Dendritic cell treated with granulocyte-macrophage colony-stimulating factor and Interleukin-4, amounts not matched to agents 40 ng/mL and 50 ng/mL, for 4 days (primary cell): Measurements from ENCODE around the gene RALGAPA2.

Source experiments
- H3K27ac Mint-ChIP-seq: one replicate; pipeline ENCODE4 v1.8.0; 2022; ENCODE audit warnings: mild to moderate bottlenecking, mixed read lengths
- H3K27me3 Mint-ChIP-seq: one replicate; pipeline ENCODE4 v1.8.0; 2022; ENCODE audit warnings: mild to moderate bottlenecking, mixed read lengths
- H3K36me3 Mint-ChIP-seq: one replicate; pipeline ENCODE4 v1.8.0; 2022; ENCODE audit warnings: low read depth, mixed read lengths
- H3K4me1 Mint-ChIP-seq: one replicate; pipeline ENCODE4 v1.8.0; 2022; ENCODE audit warnings: low read depth, mixed read lengths
- H3K4me3 Mint-ChIP-seq: one replicate; pipeline ENCODE4 v1.8.0; 2022; ENCODE audit warnings: mild to moderate bottlenecking, moderate library complexity, mixed read lengths
- H3K9me3 Mint-ChIP-seq: one replicate; pipeline ENCODE4 v1.8.0; 2022; ENCODE audit warnings: mixed read lengths
- intact Hi-C: fragments of 100-400 bp; cut with micrococcal nuclease; formaldehyde crosslinking; loops from one replicate; pipeline ENCODE4 v1.15.0; 2022

RALGAPA2 gene

DNA sequence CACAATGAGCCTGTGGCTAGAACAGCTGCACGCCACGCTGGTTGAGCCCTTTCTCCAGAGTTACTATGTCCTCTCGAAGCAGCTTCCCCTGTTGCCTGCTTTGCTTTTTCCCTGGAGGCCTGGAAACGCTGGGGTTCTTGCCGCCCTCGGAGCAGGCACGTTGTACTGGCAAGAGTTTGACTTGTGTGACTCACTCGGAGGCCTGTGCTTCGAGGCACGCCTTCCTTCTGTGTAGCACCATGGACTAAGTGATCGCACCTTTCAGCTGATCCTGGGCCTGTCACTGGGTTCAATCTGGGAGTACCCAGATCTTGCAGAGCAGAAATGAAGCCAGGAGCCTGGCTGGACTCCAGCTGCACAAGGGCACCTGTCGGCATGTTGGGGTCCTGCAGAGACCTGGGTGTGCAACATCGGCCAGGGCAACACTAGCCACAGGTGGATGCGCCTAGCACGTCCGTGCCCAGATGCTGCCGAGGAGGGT, 339.3 kb downstream of the RALGAPA2 start:
- peaks cover 69% of the 10 kb centered on the region for H3K27me3 Mint-ChIP-seq
- no peak overlapping the region for H3K4me3 Mint-ChIP-seq
- H3K9me3 Mint-ChIP-seq = no peaks in the 10 kb centered on the region
- H3K36me3 Mint-ChIP-seq = no peaks in the 10 kb centered on the region
- H3K4me1 Mint-ChIP-seq = peaks cover 15% of the 10 kb centered on the region
- intact Hi-C loops = no loop called here
- H3K27ac Mint-ChIP-seq = no peak overlapping the region

DNA sequence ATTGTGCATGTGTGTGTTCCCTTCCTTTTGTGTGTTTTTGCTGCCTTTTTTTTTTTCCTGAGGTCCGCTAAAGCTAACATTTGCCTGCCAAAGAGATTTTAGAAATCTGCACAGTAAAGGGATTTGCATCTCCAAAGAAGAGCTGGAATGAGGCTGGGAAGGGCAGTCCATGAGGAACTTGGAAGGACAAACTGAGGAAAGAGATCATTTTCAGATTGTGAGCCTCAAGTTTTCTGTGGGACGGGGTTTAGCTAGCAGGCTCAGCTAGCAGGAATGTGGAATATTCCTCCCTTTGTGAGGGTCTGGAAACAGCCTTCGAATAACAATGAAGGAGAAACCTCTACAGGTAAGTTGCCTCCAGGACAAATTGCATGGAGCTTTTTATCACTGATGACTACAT, 340.8 kb downstream of the RALGAPA2 start:
- Mint-ChIP-seq H3K9me3 (no peaks in the 10 kb centered on the region), H3K4me3 (no peak overlapping the region), H3K27me3 (peaks cover 79% of the 10 kb centered on the region), H3K4me1 (peaks cover 23% of the 10 kb centered on the region), H3K36me3 (no peaks in the 10 kb centered on the region), H3K27ac (no peak overlapping the region)
- intact Hi-C loops = no loop called here

DNA sequence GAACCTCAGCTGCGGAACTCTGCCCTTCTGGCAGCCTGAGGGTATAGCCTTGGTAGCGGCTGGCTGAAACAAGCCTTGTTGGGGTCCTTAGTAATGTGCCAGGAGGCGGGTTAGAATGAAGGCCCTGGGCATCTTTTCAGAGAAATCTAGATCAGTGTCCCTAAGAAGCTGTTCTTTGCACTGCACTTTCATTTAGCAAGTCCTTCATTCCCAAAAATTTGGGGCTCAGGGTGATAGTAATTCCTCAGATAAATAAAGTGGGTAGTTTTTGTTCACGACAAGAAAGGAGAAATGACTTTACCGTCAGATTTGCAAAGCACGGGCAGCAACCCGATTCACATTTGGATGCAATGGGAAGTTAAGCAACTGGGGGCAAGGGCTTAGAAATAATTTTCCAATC, 341.4 kb downstream of the RALGAPA2 start:
- peaks cover 85% of the 10 kb centered on the region for H3K27me3 Mint-ChIP-seq
- H3K4me3 Mint-ChIP-seq = no peak overlapping the region
- intact Hi-C loops = no loop called here

DNA sequence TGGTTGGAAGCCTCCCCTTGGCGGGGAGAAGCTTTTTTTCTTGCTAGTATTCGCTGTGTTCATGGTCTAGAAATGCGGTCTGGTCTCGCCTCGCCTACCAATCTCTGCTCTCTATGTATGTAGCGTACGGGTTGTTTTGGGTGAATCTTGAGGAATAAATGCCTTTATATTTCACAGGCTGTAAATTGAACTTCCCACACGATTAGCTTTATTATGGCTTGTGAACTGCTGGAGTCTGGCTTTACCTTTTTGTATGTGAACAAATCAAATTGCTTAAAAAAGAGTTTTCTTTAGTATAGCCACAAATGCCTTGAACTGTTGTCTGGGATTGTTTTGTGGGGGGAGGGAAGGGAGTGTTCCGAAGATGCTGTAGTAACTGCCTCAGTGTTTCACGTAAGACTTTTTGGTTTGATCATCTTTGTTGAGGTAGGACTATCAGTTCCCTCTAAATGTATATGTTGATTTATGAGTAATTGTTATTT, 342.3 kb downstream of the RALGAPA2 start:
- Mint-ChIP-seq H3K4me1 (peaks cover 20% of the 10 kb centered on the region), H3K9me3 (no peaks in the 10 kb centered on the region), H3K36me3 (no peaks in the 10 kb centered on the region), H3K27me3 (peaks cover 84% of the 10 kb centered on the region), H3K27ac (no peak overlapping the region), H3K4me3 (peak overlapping the region; percentile 4)
- intact Hi-C loops = no loop called here

More for the DNA sequence above, 341.4 kb downstream of the RALGAPA2 start:
- Mint-ChIP-seq H3K9me3 (no peaks in the 10 kb centered on the region), H3K4me1 (peaks cover 27% of the 10 kb centered on the region), H3K36me3 (no peaks in the 10 kb centered on the region), H3K27ac (no peak overlapping the region)

DNA sequence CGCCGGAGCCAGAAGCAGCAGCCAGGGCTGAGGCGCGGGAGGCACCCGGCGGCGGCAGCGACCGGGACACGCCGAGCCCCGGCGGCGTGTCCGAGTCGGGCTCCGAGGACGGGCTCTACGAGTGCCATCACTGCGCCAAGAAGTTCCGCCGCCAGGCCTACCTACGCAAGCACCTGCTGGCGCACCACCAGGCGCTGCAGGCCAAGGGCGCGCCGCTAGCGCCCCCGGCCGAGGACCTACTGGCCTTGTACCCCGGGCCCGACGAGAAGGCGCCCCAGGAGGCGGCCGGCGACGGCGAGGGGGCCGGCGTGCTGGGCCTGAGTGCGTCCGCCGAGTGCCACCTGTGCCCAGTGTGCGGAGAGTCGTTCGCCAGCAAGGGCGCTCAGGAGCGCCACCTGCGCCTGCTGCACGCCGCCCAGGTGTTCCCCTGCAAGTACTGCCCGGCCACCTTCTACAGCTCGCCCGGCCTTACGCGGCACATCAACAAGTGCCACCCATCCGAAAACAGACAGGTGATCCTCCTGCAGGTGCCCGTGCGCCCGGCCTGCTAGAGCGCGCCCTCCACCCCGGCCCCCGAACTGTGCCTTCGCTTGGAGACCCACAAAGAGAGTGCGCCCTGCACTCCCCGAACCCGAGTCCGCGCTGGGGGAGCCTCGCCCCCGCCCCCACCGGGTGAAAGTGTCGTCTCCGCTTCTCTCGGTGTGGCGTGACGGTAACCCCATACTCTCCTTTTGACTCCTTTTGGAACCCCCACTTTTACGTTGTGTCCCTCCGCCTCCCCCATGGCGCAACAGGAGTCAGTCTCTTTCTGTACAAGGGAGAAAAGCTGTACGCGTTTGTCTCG, 343.0 kb downstream of the RALGAPA2 start:
- H3K27me3 Mint-ChIP-seq = peaks cover 84% of the 10 kb centered on the region
- H3K4me1 Mint-ChIP-seq = peaks cover 20% of the 10 kb centered on the region
- intact Hi-C loops = loop anchor here (10.0 kb wide), 1 partner anchor 95 kb away; no protein-coding TSS in a partner anchor
- peak overlapping the region; percentile 4 for H3K4me3 Mint-ChIP-seq
- H3K36me3 Mint-ChIP-seq = no peaks in the 10 kb centered on the region
- H3K27ac Mint-ChIP-seq = no peak overlapping the region
- no peaks in the 10 kb centered on the region for H3K9me3 Mint-ChIP-seq

DNA sequence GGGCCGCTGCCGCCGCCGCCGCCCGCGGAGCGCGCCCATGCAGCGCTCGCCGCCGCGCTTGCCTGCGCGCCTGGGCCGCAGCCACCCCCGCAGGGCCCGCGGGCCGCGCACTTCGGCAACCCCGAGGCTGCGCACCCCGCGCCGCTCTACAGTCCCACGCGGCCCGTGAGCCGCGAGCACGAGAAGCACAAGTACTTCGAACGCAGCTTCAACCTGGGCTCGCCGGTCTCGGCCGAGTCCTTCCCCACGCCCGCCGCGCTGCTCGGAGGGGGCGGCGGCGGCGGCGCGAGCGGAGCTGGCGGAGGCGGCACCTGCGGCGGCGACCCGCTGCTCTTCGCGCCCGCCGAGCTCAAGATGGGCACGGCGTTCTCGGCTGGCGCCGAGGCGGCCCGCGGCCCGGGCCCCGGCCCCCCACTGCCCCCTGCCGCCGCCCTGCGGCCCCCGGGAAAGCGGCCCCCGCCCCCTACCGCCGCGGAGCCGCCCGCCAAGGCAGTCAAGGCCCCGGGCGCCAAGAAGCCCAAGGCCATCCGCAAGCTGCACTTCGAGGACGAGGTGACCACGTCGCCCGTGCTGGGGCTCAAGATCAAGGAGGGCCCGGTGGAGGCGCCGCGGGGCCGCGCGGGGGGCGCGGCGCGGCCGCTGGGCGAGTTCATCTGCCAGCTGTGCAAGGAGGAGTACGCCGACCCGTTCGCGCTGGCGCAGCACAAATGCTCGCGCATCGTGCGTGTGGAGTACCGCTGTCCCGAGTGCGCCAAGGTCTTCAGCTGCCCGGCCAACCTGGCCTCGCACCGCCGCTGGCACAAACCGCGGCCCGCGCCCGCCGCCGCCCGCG, 343.8 kb downstream of the RALGAPA2 start:
- intact Hi-C loops = loop anchor here (10.0 kb wide), 1 partner anchor 94 kb away; no protein-coding TSS in a partner anchor
- peak overlapping the region; percentile 27 for H3K4me3 Mint-ChIP-seq
- no peaks in the 10 kb centered on the region for H3K9me3 Mint-ChIP-seq
- no peak overlapping the region for H3K27ac Mint-ChIP-seq
- H3K36me3 Mint-ChIP-seq = no peaks in the 10 kb centered on the region
- peaks cover 25% of the 10 kb centered on the region for H3K4me1 Mint-ChIP-seq
- peaks cover 84% of the 10 kb centered on the region for H3K27me3 Mint-ChIP-seq

DNA sequence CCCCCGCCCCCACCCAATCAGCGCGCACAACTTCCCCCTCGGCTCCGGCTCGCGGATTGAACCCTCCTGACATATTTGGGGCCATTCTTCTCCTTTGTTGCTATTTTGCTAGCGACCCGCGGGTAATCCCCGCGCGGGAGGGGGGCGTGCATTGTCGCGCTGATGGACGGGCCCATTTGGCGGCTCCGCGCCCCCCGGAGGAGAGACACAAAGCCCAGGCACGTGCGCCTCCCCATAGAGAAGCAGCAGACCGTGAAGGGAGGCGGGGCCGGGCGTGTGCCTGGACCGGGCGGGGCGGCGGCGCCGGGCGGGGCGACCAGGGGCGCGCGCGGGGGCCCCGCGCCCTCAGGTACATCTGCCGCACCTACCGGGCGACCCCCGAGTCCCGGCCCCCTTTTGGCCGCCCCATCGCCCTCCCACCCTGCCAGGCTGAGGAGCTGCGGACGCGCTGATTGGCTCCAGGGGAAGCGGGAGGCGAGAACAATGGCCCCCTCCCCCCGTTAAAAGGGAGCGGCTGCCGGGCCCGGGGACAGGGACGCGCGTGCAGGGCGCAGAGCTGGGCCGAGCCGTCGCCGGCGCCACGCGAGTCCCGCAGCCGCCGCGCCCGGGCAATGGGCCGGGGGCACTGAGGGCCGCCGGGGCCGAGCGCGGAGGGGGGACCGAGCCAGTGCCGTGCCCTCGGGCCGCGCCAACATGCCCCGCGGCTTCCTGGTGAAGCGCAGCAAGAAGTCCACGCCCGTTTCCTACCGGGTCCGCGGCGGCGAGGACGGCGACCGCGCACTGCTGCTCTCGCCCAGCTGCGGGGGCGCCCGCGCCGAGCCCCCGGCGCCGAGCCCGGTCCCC, 344.6 kb downstream of the RALGAPA2 start, which contains the start of gene INSM1:
INSM1 (plus strand) TSS at position 530 of the 843 bp plus-strand sequence; CDS start at position 694, 164 bp downstream.
- Mint-ChIP-seq H3K4me1 (peaks cover 33% of the 10 kb centered on the region), H3K4me3 (peak within 1 kb of the TSS; percentile 85), H3K36me3 (no peaks in the 10 kb centered on the region), H3K27me3 (peaks cover 84% of the 10 kb centered on the region), H3K27ac (no peak within 1 kb of the TSS), H3K9me3 (no peaks in the 10 kb centered on the region)
- intact Hi-C loops = loop anchor here (10.0 kb wide), 1 partner anchor 93 kb away; no protein-coding TSS in a partner anchor

DNA sequence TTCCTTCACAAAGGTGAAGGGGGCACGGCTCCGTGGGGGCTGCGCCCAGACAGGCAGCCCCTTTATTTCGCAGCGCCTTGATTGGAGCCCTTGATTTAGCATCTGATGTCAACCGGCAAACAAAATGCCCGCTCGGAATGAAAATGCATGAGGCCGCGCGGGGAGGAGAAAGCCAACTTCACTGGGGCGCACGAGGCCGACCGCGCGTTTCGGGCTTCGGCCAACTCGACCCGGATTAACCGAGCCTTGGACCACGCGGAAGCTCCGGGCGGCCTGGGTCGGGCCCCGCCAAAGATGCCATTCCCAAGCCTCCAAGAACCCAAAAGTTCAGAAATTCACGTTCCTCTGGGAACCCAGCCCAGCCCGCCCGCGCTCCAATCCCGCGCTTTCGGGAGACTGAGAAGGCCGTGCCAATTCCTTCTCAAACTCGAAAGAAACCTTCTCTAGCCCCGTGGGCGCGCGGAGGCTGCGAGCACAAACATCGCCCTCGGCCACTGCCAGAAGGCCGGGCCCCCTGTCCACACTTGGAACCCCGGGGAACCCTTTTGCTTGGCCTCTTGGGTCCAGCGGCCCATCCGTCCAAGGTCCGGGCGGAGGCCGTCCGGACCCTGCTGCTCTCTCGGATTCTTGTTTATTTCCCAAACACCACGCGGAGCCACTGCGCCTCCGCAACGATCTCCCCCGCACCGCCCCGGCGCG, 345.4 kb downstream of the RALGAPA2 start:
- H3K4me3 Mint-ChIP-seq = peak overlapping the region; percentile 85
- no peaks in the 10 kb centered on the region for H3K36me3 Mint-ChIP-seq
- H3K9me3 Mint-ChIP-seq = no peaks in the 10 kb centered on the region
- peaks cover 38% of the 10 kb centered on the region for H3K4me1 Mint-ChIP-seq
- no peak overlapping the region for H3K27ac Mint-ChIP-seq
- H3K27me3 Mint-ChIP-seq = peaks cover 84% of the 10 kb centered on the region
- intact Hi-C loops = loop anchor here (10.0 kb wide), 1 partner anchor 92 kb away; no protein-coding TSS in a partner anchor

DNA sequence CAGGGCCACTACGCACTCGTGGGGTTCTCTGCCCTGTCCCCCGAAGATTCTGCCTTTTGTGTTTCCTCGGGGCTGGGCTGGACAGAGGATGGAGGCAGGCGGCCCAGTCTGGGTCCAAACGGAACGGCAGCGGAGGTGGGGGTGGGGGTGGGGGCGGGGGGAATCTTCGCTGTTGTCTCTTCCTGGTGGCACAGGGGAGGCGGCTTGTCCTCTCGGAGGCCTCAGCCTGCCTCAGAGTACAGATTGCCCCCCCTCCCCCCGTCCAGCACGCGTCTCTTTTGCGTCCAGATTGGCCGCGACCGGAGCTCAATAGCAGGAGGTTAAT, 345.9 kb downstream of the RALGAPA2 start:
- intact Hi-C loops = loop anchor here (10.0 kb wide), 1 partner anchor 92 kb away; no protein-coding TSS in a partner anchor
- no peak overlapping the region for H3K4me3 Mint-ChIP-seq
- no peak overlapping the region for H3K27ac Mint-ChIP-seq
- peaks cover 84% of the 10 kb centered on the region for H3K27me3 Mint-ChIP-seq
- H3K4me1 Mint-ChIP-seq = peaks cover 38% of the 10 kb centered on the region
- no peaks in the 10 kb centered on the region for H3K36me3 Mint-ChIP-seq
- no peaks in the 10 kb centered on the region for H3K9me3 Mint-ChIP-seq

DNA sequence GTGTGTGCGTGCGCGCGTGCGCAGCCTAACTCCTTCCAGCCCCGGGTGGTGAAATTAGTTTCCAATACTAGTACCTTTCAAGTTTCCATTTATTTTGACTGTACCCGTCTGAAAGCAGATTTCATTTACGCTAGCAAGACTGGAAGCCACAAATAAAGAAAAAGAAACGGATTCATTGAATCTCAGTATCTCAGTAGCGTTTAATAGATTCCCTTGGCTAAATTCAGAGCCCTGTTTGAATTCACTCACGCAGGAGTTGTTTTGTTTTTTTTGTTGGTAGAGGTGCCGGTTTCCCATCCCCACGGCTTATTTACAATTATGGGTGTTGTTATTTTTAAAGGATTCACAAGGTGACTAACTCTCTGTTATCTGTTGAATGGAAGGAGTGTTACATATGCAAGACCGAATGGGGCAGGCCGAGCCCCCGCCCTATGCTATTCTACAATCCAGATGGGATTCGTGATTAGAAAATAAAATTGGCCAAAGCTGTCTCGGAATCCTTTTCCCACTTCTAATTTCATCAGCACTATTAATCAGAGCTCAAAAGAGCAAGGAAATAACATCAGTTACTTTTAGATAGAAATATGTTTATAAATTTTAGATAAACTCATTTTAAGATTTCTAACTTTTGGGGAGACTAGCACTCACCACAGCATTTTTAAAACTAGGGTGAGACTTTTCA, 346.8 kb downstream of the RALGAPA2 start:
- H3K4me3 Mint-ChIP-seq = no peak overlapping the region
- peaks cover 85% of the 10 kb centered on the region for H3K27me3 Mint-ChIP-seq
- H3K27ac Mint-ChIP-seq = no peak overlapping the region
- H3K4me1 Mint-ChIP-seq = peaks cover 43% of the 10 kb centered on the region
- intact Hi-C loops = loop anchor here (10.0 kb wide), 1 partner anchor 91 kb away; no protein-coding TSS in a partner anchor
- H3K9me3 Mint-ChIP-seq = no peaks in the 10 kb centered on the region
- H3K36me3 Mint-ChIP-seq = no peaks in the 10 kb centered on the region

DNA sequence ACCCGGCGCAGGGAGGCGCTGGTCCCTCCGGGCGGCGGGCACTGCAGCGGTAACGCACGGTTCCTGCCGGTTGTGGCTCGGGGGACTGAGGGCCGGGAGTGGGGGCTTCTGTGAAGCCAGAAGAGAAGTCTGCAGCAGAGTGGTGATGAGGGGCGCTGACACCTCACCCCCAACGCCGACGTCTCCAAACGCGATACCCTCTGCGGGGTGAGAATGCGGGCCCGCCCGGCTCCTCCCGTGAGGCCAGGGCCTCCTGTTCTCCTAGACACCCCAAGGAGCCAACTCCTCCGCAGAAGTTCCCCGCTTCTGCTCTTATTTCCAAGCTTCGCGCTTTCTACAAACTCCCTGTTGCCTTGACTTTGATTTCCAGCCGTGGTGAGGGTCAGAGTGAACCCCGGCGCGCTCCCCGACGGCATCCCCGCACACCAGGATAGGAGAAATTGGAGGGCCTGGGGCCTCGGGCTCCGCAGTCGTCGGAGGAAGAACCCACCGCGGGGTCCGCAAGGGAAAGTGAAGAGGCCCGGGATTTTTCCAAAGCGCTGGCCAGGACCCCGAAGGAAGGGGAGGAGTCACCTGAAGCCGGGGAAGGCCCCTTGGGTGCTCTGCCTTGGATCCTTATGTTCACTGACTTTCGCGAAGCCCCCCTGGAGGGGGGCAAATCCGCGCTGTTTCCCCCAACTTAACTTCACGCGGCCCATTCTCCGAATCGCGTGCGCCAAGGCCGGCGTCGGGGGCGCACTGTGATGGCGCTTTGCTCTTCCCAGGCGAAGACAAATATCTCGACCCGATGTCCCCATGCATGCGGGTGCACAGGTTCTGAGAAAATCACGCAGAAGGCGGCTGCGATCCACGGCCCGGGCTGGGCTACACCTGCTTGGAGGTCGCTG, 347.6 kb downstream of the RALGAPA2 start:
- Mint-ChIP-seq H3K27me3 (peaks cover 83% of the 10 kb centered on the region), H3K9me3 (no peaks in the 10 kb centered on the region), H3K36me3 (no peaks in the 10 kb centered on the region), H3K27ac (no peak overlapping the region), H3K4me1 (peaks cover 42% of the 10 kb centered on the region), H3K4me3 (peak overlapping the region; percentile 4)
- intact Hi-C loops = loop anchor here (5.0 to 10.0 kb wide), 2 partner anchors 90 to 202 kb away; no protein-coding TSS in a partner anchor
